DND-41 (cell line): Measurements from ENCODE around the gene ZCCHC9.

Experiments used
- ATAC-seq: fragments of 200-7000 bp; cut with Tn5 transposase; 3 replicates; pipeline ENCODE4 v1.9.1; 2021; ENCODE audit warnings: low read depth; ENCODE audit not compliant: insufficient read depth
- DNase-seq: peaks from one replicate; pipeline ENCODE4 v3.0.0-alpha.2; 2020
- H2AFZ ChIP-seq: 2 replicates; pipeline ENCODE4 v1.6.0; 2012; ENCODE audit warnings: low read depth, low read length
- H3K27ac ChIP-seq: 2 replicates; pipeline ENCODE4 v1.5.1; 2012; ENCODE audit warnings: low read length, inconsistent platforms
- H3K27me3 ChIP-seq: fragments of 200-600 bp; sonication (generic); 2 replicates; pipeline ENCODE4 v1.6.0; 2012; ENCODE audit warnings: low read length, mild to moderate bottlenecking, inconsistent platforms; ENCODE audit not compliant: insufficient read depth, poor library complexity
- H3K36me3 ChIP-seq: 2 replicates; pipeline ENCODE4 v1.5.1; 2012; ENCODE audit warnings: low read length, inconsistent platforms; ENCODE audit not compliant: insufficient read depth
- H3K4me1 ChIP-seq: 2 replicates; pipeline ENCODE4 v1.5.1; 2012; ENCODE audit warnings: mild to moderate bottlenecking, low read length; ENCODE audit not compliant: insufficient read depth
- H3K4me2 ChIP-seq: 2 replicates; pipeline ENCODE4 v1.6.0; 2012; ENCODE audit warnings: mild to moderate bottlenecking, moderate library complexity, low read length, inconsistent platforms; ENCODE audit not compliant: insufficient read depth
- H3K4me3 ChIP-seq, 2 experiments: fragments of 200-600 bp in 1 of 2; shearing (Covaris generic) in 1 of 2; 2 replicates each; pipeline ENCODE4 v1.5.1; 2012 to 2016; ENCODE audit warnings: inconsistent platforms in 2 of 2, low read length in 2 of 2, mild to moderate bottlenecking in 2 of 2, low read depth in 1 of 2, moderate library complexity in 1 of 2
- H3K79me2 ChIP-seq: 2 replicates; pipeline ENCODE4 v1.6.0; 2012; ENCODE audit warnings: low read length, inconsistent platforms; ENCODE audit not compliant: insufficient read depth
- H3K9ac ChIP-seq: 2 replicates; pipeline ENCODE4 v1.6.0; 2012; ENCODE audit warnings: low read depth, mild to moderate bottlenecking, inconsistent platforms, low read length, moderate library complexity
- H3K9me3 ChIP-seq: 2 replicates; pipeline ENCODE4 v1.5.1; 2012; ENCODE audit warnings: low read length, moderate library complexity, mild to moderate bottlenecking, inconsistent platforms; ENCODE audit not compliant: insufficient read depth, severe bottlenecking
- H4K20me1 ChIP-seq: 2 replicates; pipeline ENCODE4 v1.6.0; 2012; ENCODE audit warnings: low read length; ENCODE audit not compliant: insufficient read depth
- EZH2 ChIP-seq: IDR thresholded peaks from 3 replicates; pipeline ENCODE4 v1.6.1; 2012; ENCODE audit warnings: borderline replicate concordance, low read depth, mild to moderate bottlenecking, moderate library complexity, low read length, inconsistent platforms; ENCODE audit not compliant: severe bottlenecking
- TF ChIP-seq, protein P1 (sequence below): IDR thresholded peaks from 2 replicates; pipeline ENCODE4 v1.5.1; 2012; ENCODE audit warnings: borderline replicate concordance, low read length, moderate library complexity, mild to moderate bottlenecking; ENCODE audit not compliant: poor library complexity, severe bottlenecking; ENCODE audit errors: extremely low read depth

ZCCHC9 gene

DNA sequence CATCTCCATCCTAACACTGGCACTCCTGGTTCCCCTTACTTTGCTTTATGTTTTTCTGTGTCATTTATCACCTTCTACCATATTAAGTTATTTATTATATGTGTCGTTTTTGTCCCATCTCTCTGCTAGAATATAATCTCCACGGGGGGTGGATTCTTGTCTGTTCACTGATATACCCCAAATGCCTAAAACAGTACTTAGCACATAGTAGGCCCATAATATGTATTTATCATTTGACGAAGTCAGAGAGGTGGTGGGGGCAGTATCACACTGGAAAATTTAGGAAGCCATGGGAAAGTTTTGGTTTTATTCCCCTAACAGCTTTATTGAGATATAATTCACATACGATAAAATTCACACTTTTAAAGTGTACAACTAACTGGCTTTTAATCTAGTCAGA, 14.4 kb downstream of the ZCCHC9 start:
- no peaks in the 10 kb centered on the region for H3K4me1 ChIP-seq
- no peaks in the 10 kb centered on the region for H3K79me2 ChIP-seq
- H3K4me2 ChIP-seq, result no peak overlapping the region
- no peak overlapping the region for H3K4me3 ChIP-seq
- no peak for DNase-seq
- no peaks in the 10 kb centered on the region for H3K9me3 ChIP-seq
- peaks cover 27% of the 10 kb centered on the region; the same call in 1 of the 2 replicates for H3K36me3 ChIP-seq
- H4K20me1 ChIP-seq, result no peaks in the 10 kb centered on the region
- no peaks in the 10 kb centered on the region for H3K27me3 ChIP-seq
- no peak overlapping the region for H2AFZ ChIP-seq
- TF ChIP-seq, protein P1, sequence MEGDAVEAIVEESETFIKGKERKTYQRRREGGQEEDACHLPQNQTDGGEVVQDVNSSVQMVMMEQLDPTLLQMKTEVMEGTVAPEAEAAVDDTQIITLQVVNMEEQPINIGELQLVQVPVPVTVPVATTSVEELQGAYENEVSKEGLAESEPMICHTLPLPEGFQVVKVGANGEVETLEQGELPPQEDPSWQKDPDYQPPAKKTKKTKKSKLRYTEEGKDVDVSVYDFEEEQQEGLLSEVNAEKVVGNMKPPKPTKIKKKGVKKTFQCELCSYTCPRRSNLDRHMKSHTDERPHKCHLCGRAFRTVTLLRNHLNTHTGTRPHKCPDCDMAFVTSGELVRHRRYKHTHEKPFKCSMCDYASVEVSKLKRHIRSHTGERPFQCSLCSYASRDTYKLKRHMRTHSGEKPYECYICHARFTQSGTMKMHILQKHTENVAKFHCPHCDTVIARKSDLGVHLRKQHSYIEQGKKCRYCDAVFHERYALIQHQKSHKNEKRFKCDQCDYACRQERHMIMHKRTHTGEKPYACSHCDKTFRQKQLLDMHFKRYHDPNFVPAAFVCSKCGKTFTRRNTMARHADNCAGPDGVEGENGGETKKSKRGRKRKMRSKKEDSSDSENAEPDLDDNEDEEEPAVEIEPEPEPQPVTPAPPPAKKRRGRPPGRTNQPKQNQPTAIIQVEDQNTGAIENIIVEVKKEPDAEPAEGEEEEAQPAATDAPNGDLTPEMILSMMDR, result no peak
- no peak for TF ChIP-seq EZH2
- no peak overlapping the region for H3K27ac ChIP-seq
- ATAC-seq, result no peak
- no peak overlapping the region for H3K9ac ChIP-seq

DNA sequence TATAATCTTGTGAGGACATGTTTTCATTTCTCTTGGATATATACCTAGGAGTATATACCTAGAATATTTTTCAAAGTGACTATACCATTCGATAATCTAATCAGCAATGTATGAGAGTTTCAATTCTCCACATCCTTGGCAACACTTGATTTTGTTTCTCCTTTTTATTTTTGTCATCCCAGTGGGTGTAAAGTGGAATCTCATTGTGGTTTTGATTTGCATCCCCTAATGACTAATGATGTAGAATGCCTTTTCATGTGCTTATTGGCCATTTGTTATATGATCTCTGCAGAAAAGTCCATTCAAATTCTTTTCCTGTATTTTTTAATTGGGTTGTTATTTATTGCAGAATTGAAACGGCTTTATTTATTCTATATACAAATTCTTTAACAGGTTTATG, 15.2 kb downstream of the ZCCHC9 start:
- H3K4me2 ChIP-seq, result no peak overlapping the region
- H3K36me3 ChIP-seq, result peaks cover 22% of the 10 kb centered on the region; the same call in 1 of the 2 replicates

DNA sequence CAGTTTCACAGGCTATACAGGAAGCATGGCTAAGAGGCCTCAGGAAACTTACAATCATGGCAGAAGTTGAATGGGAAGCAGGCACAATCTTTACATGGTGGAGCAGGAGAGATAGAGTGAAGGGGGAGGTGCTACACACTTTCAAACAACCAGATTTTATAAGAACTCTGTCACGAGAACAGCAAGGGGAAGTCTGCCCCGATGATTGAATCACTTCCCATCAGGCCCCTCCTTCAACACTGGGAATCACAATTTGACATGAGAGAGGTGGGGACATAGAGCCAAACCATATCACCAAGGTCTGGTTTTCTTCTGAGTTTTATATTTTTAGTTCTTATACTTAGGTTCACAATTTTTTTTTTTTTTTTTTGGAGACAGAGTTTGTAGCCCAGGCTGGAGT, 16.1 kb downstream of the ZCCHC9 start:
- H3K9me3 ChIP-seq, result no peaks in the 10 kb centered on the region
- peaks cover 12% of the 10 kb centered on the region; the same call in 1 of the 2 replicates for H3K36me3 ChIP-seq
- no peak overlapping the region for H2AFZ ChIP-seq
- no peak overlapping the region for H3K4me2 ChIP-seq
- ATAC-seq (no peak), DNase-seq (no peak)
- TF ChIP-seq, protein P1, result no peak
- no peak for TF ChIP-seq EZH2
- H3K4me1 ChIP-seq, result no peaks in the 10 kb centered on the region
- H3K4me3 ChIP-seq, result no peak overlapping the region
- no peaks in the 10 kb centered on the region for H3K79me2 ChIP-seq
- no peaks in the 10 kb centered on the region for H4K20me1 ChIP-seq
- no peak overlapping the region for H3K9ac ChIP-seq
- no peak overlapping the region for H3K27ac ChIP-seq
- no peaks in the 10 kb centered on the region for H3K27me3 ChIP-seq

More for the DNA sequence above, 15.2 kb downstream of the ZCCHC9 start:
- Histone ChIP-seq H3K4me1 (no peaks in the 10 kb centered on the region), H3K27ac (no peak overlapping the region), H3K27me3 (no peaks in the 10 kb centered on the region), H4K20me1 (no peaks in the 10 kb centered on the region), H2AFZ (no peak overlapping the region), H3K79me2 (no peaks in the 10 kb centered on the region), H3K9ac (no peak overlapping the region), H3K4me3 (no peak overlapping the region), H3K9me3 (no peaks in the 10 kb centered on the region)
- no peak for ATAC-seq
- TF ChIP-seq, protein P1, result no peak
- no peak for TF ChIP-seq EZH2
- no peak for DNase-seq

DNA sequence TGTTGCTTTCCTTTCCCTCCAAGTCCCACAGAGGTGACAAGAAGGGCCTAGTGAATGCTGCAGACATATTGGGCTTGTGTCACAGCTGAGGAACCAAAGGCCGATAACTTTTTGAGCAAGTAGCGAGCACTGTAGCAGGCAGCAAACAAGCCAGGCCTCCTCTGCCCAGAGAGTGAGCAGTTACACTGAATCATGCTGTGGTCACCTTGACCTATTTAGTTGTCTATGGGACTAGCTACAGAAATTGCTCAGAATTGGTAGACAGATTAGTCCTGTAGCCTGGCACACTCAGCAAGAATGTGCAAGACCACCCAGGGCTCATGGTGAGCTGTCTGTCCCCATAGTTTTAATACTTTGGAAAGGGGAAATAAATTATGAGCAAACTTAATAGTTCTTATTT, 25.2 kb downstream of the ZCCHC9 start:
- no peak overlapping the region for H3K4me3 ChIP-seq
- H3K79me2 ChIP-seq, result no peaks in the 10 kb centered on the region
- H3K27ac ChIP-seq, result no peak overlapping the region
- no peak overlapping the region for H2AFZ ChIP-seq
- no peaks in the 10 kb centered on the region for H3K36me3 ChIP-seq
- H3K9me3 ChIP-seq, result no peaks in the 10 kb centered on the region
- H3K4me2 ChIP-seq, result no peak overlapping the region
- H4K20me1 ChIP-seq, result no peaks in the 10 kb centered on the region
- H3K27me3 ChIP-seq, result no peaks in the 10 kb centered on the region
- ATAC-seq (no peak), DNase-seq (no peak)
- H3K9ac ChIP-seq, result no peak overlapping the region
- TF ChIP-seq, protein P1, result no peak
- TF ChIP-seq EZH2, result no peak
- H3K4me1 ChIP-seq, result no peaks in the 10 kb centered on the region
